ENCODE data around the gene WWOX.

The WWOX gene

DNA sequence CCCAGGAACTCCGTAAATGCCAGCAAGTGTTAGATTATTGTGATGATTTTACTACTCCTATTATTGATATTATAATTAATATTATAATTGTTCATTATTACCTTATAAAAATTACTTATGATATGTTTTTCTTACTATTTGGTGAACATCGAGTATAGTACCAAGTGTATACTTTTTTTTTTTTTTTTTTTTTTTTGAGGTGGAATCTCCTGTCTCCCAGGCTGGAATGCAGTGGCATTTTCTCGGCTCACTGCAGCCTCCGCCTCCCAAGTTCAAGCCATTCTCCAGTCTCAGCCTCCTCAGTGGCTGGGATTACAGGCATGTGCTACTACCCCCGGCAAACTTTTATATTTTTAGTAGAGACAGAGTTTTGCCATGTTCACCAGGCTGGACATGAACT lies 347.0 kb downstream of the WWOX start:
- DNase-seq, result no peak

DNA sequence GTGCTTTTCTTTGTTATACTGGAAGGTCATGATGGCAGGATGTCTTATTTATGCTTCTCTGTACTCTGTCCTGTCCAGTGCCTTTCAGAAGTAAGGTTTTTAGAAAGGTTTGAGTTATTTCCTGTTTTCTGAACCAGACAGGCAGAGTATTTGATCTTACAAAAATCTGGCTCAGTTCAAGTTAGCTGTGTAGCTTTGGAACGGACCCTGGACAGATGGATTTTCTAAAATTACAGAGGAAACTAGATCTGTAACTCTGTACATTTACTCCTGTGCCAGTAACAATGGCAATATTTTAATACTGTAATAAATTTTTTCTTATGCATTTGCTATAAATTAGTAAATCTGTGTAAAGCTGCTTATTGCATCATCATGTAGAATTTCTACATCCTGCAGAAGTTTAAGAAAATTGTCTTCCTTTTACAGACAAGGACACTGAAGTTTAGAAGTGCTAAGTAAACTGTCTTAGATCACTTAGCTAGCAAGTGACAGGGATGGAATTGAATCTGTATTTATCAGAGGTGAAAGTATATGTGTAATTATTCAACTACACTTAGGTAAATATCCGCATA lies 347.6 kb downstream of the WWOX start:
- no peak for DNase-seq

DNA sequence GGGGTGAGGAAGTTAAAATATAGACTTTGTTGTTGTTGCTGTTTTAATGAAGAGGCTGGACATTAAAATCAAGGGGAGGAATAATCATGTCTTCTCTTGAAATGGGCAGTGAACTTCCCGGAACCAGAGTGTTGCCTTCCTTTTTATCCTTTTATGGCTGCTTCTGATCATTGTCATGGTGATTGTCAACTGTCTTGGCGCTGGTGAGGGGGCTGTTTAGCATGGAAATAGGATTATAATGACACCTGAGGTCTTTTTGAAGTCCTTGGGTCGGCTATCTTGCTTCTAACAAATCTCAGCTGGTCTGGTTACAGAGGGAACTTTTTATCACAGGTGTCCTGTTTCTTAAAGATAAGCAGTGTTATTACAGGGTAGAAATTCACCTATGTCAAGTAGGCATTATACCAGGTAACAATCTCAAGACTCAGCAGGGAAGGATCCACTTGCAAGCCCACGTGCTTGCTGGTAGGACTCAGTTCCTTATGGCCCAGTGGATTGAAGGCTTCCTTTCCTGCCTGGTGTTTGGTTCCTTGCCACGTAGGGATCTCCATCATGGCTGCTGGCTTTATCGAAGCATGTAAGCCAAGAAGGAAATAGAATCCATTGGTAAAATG lies 349.3 kb downstream of the WWOX start:
- DNase-seq, result no peak

DNA sequence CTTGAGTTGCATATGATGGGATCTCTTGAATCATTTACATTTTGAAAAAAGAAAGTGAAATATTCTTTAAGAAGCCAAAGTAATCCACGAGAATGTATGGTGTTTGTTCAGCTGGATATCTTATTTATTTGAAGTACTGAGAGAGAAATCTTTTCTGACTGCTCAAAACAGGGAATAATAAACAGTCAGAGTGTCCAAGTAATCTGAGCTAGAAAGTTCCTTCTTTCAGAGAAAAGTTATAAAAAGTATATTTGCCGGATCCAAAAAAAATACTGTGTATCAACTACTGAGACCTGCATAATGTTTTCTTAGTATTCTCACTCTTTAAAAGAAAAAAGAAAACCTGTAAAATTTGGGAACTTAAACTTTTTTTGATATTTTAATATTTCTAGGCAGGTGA lies 350.8 kb downstream of the WWOX start:
- no peak for DNase-seq

DNA sequence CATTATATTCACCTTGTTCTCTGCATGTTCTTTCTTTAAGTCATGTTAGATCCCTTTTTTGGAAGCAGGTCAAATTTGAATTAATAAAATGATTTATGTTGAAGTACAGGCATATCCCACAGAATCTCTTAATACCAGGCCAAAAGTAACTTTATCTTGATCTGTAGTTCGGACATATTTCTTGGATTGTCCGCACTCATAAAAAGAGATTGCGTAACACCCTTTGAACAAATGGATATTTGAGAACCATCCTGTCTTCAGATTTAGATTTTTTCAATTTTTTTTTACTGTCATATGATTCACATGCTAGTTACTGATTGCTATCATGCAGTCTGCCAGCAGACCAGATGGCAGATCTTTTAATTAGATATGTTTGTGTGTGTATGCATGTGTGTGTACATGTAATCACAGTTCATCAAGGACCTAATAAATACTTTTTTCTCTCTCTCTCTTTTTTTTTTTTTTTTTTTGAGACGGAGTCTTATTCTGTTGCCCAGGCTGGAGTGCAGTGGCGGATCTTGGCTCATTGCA lies 352.6 kb downstream of the WWOX start:
- DNase-seq, result no peak

DNA sequence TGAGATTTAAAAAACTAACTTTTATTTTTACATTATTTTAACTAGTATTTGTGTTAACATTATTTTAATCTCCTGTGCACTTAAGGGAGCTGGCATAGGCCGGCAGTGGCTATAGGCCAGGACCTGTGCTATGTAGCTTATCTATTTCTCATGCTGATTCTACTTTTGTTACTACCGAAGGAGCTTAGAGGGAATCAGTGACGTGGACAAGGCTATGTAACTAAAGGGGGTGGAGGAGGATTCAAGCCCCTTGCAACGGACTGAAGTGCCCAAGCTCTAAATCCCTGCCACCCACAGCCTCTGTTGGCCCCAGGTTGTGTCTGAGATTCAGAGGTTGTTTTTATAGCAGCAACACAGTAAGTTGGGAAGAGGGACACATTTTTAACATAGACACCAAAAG lies 356.4 kb downstream of the WWOX start:
- DNase-seq, result no peak

DNA sequence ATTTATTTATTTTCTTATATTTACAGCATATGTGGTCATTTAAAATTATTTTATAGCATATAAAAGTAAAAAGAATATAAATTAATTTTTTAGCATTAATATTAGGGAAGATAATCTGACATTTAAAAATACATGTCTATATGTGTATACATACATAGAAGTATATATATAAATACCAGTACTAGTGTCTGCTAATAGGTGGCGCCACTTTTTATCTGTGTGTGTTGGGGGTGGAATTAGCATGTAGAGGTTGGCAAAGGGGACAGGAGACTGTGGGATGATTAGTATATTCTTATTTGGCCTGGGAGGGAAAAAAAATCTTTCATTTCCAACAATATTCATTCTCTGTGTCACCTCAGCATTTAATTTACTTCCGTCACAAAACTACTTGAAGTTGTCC lies 359.1 kb downstream of the WWOX start:
- no peak for DNase-seq

DNA sequence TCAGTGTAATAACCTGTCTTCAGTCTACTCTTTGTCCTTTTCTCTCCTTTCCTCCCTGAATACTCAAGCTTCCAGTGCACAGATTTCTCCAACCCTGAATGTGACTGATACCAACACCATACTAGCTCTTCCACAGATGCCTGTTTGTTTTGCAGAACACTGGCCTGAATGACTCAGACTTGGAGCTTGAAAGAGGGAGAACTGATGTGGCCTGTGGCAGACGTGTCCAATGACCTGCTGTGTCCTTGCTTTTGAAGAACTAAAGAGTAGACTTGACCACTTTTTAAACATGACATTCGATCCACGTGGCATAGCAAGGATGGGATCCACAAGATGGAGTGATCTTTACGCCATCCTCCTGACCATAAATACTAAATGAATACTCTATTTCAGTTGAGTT lies 361.0 kb downstream of the WWOX start:
- DNase-seq, result no peak

DNA sequence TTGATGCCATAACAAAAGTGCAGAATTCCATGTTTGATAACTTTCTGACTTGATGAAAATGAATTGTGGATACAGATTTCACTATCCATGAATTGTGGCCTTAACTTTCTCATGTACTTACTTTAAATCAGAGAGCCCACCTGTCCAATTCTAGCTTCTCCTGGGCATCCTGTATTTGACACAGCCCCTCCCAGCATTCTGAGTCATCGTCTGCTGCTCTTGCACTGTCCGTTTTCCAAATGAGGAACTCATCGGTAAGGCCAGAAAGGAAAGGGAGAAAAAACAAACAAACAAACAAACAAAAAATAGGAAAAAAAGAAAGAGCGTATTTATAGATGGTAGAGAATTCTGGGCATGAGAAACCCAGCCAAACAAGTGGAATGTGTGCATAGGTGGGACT lies 361.6 kb downstream of the WWOX start:
- no peak for DNase-seq

DNA sequence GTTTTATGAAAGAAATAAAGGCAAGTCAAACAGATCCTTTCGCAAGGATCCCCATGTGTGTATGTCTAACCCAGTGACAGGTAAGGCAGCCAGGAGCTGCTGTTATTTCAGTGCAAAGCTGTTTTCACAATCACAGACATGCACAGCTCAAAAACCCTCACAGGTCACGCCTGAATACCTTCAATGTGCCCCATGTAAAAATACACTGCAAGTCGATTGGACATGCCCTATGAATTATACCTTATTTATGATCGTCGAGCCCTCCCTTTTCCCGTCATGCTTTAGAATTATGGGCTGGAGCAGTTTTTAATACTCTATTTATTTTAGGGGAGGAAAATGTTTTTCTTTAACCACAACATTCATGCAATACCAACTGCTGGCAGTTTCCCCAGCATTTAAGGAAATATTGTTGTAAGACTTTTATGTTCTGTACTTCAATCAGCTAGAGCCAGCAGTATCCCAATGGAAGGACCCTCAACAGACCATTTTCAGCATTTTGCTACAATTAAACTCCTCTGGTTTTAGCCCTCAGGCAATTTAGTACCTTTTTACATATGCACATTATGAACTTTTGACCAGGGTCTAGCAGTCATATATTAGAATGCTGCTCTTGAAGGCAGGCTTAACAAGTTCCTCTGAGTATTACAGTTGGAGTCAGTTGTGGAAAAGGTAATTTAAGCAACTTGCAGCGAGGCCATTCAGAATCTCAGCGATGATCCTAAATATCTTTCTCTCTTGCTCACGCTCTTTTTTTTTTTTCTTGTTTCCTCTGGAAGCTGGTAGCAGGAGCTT lies 362.2 kb downstream of the WWOX start:
- no peak for DNase-seq

DNA sequence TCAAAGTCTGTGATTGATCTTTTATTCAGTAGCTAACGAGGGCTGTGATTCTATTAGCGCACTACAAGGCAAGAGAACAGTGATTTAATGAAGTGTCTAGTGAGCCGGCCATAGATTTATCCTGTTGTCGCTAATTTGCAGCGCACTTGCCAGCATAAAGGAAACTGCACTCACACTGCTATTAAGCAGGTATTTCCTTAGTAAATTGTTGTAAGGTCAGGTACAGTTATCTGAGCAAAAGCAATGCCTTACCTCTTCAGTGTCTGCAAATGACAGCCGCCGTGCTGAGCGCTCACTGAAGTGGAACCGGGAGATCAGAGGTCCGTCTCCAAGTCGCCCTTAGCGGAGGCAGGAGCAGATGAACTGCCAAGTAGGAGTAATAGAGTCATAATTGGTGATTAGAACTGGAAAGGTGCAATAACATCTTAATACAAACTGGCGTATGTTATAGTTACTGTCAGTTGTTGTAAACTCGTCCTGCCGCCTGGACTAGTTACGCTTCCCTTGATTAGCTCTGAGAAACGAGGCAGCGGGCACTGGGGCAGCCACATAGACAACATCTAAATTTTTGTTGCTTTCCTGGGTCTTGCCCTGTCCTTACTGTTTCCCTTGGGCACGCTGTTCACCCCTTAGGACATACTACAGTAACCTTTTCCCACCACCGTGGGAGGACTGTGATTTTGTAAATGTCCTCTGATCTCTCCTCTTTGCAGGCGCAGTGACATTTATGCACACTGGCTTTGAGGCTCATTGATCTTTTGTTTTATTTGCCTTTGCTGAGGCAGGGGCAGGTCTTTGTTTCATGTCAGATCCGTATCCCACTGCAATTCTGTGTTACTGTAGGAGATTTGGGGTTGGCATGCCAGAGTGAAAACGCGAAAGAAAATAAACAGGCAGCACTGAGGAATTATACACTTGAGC lies 363.1 kb downstream of the WWOX start:
- DNase-seq, result no peak

DNA sequence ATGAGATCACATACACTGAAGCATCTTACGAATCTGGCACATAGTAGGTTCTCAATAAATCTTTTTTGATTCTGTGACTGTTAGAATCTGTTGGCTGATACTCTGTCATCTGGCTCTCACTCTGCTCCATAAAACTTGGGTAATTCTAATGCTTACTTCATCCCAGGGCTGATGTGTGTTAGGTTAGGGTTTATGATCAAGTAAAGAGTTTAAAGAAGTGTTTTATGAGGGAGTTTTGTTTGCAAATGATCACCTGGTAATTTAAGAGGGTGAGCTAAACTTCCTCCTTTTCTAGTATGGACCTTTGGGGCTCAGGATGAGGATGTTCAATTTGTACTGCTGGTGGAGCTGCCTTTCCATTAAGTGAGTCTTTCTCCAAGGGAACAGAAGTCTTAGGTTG lies 364.1 kb downstream of the WWOX start:
- DNase-seq, result no peak

DNA sequence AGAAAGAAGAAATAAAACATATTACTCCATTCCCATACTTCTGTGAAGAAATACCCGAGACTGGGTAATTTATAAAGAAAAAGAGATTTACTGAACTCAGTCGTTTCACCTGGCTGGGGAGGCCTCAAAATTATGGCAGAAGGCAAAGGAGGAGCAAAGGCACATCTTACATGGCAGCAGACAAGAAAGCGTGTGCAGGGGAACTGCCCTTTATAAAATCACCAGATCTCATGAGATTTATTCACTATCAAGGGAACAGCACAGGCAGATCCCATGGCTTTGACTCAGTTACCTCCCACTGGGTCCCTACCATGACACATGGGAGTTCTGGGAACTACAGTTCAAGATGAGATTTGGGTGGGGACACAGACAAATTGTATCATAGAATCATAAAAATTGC lies 365.4 kb downstream of the WWOX start:
- DNase-seq, result no peak

DNA sequence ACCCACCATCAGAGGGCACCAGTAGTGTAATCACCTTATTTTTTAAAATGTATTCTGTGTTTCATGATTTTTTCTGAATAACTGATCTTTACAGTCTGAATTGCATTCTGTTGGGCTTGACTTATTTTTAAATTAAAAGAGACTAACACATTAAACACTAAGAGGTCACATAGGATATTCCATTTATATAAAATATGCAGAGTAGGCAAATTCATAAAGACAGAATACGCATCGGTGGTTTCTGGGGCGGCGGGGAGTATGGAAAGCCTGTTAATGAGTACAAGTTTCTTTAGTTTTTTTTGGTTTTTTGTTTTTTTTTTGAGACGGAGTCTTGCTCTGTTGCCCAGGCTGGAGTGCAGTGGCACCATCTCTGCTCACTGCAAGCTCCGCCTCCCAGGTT lies 366.3 kb downstream of the WWOX start:
- DNase-seq, result no peak

DNA sequence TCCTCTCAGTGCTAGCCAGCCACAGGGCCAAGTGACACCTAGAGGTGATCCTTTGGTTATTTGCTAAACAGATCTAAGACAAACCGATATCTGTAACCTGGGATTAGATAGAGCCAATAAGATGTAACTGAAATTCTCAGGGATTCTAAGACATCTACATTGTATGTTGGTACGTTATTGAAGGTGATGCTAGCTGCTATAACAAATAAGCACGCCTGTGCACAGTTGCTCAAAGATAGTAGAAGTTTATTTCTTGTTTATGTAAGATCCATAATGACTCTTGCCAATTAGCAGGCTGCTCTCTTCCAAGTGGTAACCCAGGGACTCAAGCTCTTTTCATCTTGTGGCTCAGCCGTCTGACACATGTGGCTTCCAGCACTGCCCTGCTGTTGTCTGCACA lies 370.3 kb downstream of the WWOX start:
- DNase-seq, result no peak

DNA sequence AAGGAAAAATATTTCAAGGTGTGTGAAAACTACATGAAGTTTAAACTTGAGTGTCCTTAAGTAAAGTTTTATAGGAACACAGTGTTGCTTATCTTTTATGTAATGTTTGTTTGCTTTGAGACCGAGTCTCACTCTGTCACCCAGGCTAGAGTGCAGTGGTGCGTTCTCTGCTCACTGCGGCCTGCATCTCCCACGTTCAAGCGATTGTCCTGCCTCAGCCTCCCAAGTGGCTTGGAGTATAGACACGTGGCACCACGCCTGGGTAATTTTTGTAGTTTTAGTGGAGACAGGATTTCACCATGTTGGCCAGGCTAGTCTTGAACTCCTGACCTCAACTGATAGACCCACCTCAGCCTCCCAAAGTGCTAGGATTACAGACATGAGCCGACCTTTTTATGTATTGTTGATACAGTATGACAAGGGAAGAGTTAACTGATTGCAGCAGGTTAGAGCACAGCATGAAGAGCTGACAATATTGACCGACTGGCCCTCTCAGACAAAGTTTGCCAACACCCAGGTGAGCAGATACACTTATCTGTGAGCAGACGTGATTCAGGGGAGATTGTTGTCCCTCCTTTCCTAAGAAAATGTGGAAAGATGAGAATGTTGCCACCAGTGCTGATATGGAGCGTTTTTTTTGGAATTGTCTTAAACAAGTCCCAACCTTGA lies 373.7 kb downstream of the WWOX start:
- DNase-seq, result no peak

DNA sequence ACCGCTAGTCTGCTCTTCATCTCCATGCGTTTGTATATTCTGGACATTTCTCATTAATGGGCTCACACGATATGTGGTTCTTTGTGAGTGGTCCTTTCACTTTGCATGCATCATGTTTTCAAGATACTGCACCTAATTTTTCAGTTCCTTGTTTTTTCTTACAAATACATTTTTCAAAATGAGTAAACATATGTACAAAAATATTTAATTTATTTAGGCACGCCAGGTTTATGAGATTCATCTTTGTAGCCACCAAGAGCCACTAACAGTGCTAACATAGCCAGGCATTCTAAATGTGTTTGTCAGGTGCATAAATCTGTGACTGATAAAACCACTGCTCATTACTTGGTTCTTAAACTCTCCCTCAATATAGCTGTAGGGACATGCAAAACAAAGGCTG lies 375.3 kb downstream of the WWOX start:
- no peak for DNase-seq

DNA sequence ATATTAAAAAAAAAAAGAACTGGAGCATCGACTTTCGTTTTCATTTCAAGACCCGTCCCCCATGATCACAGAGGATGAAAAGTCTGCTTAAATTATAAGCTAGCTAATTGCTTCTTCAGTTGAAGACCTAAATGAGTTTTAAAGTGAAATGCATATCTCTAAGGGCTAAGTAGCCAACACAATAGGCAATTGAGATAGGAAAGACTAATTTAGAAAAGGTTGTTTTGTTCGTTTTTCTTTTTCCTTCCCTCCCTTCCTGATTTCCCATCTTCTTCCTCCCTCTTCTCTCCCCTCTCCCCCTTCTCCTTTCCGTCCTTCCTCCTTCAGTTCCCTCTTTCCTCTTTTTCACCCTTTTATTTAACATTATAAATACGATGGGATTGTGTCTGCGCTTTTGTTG lies 377.2 kb downstream of the WWOX start:
- no peak for DNase-seq

DNA sequence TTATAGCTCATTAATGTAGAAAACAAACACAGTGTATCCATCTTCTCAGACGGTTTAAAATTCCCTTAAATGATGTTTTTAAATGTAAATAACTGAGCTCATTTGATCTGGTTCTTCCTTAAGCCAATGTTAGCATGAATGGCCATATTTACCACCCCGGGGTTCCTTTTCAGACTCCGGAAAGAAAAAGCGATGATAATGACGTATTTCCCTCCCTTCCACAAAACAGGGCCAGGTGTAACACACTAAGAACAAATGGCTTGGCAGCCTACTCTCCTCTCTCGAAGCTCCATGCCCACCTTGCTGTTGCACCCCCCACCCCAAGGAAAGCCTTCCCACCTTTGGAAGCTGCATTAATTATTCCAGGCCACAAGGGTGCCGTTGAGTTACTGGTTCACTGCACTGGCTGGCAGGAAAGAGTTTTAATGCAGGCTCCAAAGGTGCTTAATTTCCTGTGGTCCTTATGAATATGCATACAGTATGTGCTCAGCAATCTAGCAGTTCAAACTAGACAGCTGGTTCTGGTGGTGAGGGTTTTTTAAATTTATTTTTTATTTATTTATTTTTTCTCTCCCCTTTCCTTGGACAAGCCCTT lies 378.9 kb downstream of the WWOX start:
- DNase-seq, result peak; percentile 11

DNA sequence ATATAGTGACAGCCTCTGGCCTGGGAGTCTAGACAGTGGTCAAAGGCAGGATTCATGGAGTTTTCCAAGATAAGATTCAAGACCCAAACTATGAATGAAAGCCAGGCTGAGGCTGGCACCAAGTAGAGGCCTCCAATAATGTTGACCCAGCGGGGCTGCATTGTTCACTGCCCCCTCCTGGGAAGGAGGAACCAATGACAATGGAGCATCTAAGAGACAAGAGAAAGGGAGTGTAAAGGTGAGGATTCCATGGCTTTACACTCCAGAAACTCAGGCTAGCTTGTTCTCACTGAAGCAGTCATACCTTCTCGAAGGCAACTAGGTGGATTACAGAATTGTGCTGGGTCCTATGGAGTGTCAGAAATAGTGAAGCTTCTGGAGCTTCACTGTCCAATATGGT lies 380.3 kb downstream of the WWOX start:
- DNase-seq, result no peak

DNA sequence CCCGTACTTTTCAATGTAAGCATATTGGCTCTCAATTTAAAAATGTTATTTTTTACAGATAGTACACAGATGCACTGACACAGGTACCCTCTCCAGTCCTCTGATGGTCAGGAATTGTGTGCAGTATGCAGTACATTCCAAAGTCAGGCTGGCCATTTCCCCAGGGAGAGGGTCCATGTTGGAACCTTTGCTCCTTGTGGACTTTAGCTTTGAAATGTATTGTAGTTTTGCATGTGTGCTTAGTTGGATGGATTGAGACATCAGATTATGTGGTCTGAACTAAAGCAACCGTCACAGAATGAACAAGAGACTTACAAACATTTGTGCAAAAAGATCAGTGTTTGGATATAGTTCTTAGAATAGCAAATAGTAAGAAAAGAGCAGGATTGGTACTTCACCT lies 381.1 kb downstream of the WWOX start:
- DNase-seq, result no peak
